ENCODE measurements around the gene GXYLT2.

Gene GXYLT2

GRCh38 chr3:72887705-72888545 is at the start of gene GXYLT2:
Gene GXYLT2 (plus strand): TSS chr3:72888046. CDS start chr3:72888234, 188 bp downstream.
- DNase-seq (ENCODE audit: low read depth) = no peak

DNA sequence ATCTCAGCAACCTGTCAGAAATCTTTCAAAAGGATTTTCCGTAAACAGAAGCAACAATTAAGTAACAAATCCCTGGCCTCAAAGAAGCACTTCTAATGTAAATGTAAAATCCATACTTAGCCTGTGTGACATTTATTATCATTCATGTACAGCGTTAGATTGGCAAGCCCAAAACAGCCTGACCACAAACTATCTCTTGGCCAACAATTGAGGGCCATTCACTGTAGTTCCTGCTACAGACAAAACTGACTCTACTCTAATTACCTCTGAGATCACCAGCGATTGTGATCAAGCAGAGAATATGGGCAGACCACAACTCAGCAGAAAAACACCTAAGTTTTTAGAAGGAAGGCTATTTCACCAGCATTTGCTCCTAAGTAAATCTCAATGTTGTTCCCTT is 48.8 kb upstream of the GXYLT2 start:
- no peak for DNase-seq (ENCODE audit: low read depth)

DNA sequence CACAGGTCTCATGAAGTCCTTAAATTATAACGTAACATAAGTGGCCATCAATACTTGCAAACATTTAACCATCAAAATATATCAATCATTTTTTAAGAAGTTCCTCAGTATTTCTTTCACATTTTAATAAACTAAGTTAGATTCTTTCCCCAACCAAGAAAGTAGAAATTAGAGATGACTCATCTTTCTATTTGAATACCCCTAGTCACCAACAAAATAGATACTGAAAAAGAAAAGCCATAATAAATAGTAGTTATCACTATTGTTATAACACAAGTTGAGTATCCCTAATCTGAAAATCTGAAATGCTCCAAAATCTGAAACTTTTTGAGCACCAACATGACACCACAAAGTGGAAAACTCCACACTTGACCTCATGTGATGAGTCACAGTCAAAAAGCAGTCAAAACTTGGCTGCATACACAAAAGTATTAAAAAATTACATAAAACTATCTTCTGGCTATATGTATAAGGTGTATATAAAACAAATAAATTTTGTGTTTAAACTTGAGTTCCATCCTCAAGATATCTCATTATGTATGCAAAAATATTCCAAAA is 43.3 kb upstream of the GXYLT2 start:
- no peak for DNase-seq (ENCODE audit: low read depth)

DNA sequence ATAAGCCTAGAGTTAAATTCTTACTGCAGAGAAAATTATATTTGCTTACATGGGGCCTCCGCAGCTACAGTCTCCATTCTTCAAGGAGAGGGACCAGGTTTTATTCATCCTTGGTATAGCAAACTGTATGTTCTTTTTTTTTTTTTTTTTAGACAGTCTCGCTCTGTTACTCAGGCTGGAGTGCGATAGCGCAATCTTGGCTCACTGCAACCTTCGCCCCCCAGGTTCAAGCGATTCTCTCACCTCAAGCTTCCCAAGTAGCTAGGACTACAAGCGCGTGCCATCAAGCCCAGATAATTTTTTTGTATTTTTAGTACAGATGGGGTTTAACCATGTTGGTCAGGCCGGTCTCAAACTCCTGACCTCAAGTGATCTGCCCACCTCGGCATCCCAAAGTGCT is 41.7 kb upstream of the GXYLT2 start:
- no peak for DNase-seq (ENCODE audit: low read depth)

DNA sequence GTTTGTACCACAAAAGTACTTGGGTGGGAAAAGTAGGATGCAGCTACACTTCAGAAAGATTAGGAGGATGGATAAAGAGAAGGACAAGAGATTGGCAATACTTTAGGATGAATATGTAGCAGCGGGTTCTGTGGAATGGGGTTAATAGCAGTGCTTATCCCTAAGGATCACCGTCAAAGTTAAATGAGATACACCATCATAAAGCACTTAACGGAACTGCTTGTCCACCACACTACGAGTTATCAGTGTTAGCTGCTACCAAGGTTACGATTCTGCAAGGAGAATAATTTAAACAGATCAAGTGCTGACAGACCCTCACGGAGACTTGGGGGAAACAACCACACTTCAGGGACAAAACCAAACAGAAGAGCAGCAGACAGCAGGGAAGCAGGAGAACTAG is 40.6 kb upstream of the GXYLT2 start:
- no peak for DNase-seq (ENCODE audit: low read depth)

DNA sequence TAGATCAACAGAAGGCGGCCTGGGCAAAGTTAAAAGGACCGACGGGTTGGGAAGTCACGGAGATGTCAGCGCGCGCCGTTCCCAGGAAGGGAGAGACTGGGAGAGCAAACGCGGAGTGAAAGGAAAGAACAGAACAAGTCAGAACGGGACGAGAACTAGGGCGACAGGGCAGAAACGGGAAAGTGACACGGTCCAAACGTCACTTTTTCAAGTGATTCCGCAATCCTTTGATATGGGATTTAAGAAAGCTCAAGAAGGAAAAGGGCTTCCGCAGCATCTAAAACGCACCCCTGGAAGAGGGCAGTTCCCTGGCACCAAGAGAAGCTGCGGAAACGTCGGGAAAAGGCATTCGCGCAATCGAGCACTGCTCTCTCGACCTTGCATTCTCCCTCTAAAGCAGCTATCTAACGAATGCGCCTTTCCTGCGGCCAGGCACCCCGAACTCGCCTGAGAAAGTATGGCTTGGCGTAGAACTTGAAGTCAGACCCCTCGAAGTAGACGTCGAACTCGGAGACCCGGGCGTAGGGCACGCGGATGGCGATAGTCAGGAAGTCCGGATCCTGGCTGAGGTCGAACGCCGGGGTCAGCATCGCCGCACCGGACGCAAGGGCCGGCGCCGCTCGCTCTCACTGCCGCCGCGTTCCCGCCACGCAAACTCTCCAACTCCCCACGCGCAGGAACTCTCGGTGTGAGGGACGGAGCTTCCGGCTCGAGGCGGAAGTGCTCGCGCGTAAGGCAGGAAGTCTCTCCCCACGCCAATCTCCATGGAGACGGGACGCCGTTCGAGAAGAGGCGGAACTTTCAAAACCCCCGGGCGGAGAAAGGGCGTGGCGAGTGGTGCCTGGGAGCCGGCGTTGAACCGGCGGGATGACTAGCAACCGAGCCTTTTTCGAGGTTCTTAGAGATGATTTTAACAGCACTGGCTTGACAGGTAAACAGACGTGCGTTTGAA is 39.8 kb upstream of the GXYLT2 start, which contains the start of gene SHQ1:
Gene SHQ1 (minus strand): TSS at position 695 of the 952 bp plus-strand sequence. CDS start 105 bp downstream, at position 590.
- peak; percentile 91 for DNase-seq (ENCODE audit: low read depth)

- DNase-seq (ENCODE audit: low read depth) = peak; percentile 4
Observed at GRCh38 chr3:72848703-72849081, 39.2 kb upstream of the GXYLT2 start.

- no peak for DNase-seq (ENCODE audit: low read depth)
Observed at GRCh38 chr3:72855001-72855400, 32.8 kb upstream of the GXYLT2 start.

DNA sequence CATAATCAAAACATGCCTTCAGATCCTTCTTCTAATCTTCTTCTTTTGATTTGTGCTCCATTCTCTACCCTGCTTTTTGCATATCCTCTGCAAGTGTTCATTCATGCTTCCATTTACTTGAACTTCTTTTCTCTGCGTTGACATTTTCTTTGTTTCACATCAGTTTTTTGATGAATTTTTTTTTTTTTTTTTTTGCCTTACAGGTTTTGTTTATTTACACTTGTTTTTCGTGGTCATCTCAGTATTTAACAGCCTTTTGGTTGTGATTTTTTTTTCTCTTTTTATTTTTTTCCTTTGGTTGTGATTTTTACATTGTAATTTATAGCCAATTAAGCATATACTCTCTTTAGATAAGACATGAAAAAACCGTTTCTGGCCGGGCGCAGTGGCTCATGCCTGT is 27.8 kb upstream of the GXYLT2 start:
- DNase-seq (ENCODE audit: low read depth) = no peak

DNA sequence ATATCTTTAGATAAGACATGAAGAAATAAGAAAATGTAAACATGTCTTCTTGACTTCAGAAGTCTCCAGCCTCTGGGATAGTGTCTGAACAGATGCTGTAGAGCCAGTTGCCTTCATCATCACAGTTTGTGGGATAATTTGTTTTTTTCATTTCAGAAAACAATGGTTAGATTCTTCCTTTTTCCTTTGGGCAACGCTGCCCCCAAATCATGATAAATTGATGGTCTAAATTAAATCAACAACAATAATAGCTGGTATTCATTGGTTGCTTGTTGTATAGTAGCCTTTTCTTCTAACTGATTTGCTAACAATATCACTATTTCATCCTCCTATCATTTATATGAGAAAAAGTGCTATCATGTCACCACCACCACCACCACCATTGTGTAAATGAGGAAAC is 27.0 kb upstream of the GXYLT2 start:
- DNase-seq (ENCODE audit: low read depth) = no peak

DNA sequence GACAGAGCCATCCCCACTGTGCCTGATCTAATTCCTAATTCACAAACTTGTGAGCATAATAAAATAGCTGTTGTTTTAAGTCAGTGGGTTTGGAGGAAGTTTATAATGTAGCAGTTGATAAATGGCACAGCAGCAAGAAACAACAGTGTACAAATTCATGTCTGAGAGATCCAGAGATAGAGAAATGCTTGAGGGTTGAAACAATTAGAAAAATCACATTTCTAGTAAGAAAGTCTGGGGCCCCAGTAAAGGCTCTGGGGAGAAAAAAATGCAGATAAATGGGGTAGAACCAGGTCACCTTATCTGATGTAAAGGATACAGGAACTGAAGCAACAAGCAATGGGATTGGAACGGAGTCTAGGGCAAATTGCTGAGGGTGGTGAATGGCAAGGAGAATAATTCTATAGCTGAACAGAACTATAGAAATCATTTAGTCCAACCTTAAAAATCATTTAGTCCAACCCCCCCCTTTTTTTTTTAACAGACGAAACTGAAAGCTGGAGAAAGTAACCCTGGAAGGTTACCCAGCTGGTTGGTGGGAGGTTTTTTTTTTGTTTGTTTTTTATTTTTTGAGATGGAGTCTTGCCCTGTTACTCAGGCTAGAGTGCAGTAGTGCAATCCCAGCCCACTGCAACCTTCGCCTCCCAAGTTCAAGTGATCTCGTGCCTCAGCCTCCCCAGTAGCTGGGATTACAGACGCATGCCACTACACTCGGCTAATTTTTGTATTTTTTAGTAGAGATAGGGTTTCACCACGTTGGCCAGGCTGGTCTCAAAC is 25.3 kb upstream of the GXYLT2 start:
- no peak for DNase-seq (ENCODE audit: low read depth)

- DNase-seq (ENCODE audit: low read depth) = no peak
Observed at GRCh38 chr3:72872183-72872582, 15.7 kb upstream of the GXYLT2 start.

DNA sequence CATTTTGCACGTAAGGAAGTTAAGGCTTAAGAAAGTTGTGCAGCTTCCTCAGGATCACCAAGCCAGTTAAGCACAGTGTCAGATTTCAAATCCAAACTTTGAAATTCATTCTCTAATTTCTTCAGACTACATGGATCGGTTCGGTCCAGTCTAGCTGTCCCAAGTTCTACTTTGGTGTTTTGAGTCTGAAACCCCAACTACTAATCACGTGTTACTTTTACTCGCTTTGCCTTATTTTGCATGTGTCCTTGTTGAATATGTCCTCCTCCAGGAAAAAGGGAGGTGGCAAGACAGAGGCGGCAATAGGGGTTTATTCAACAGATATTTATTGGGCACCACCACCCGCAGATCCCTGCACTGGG is 522 bp upstream of the GXYLT2 start:
- no peak for DNase-seq (ENCODE audit: low read depth)

DNA sequence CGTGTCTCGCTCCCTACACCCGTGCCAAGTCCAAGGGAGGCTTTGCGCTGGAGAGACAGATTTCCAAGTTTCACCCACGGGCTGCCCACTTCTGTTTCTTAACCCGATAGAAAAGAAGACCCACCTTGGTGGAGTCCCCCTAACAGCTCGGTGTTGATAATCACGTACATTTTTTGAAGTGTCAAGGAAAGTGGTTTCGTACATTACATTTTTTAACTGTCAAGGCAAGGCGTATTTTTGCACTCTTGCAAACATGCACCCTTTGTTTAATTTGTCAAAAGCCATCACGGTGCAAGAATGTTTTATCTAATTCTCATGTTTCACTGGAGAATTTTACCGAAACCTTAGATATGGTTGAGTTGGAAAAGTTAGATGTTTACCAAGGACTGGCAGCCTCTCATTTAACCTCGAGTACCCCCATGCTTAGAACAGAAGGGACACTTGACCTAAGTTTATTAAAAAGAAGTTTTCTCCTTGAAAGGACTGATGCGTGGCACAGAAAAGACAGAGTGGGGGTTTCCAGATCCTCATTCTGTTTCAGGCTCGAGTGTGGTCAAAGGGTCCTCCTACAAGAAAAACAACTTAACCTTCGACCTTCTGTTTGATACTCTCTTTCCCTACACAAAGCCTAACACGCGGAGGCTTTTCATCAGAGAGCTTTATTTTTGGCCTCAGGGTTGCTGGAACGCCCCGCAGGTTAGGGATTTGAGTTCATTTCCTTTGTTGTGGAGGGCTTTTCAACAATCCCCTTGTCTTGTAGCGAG is 882 bp downstream of the GXYLT2 start:
- DNase-seq (ENCODE audit: low read depth) = no peak

GRCh38 chr3:72889310-72890165 is 1.7 kb downstream of the GXYLT2 start:
- no peak for DNase-seq (ENCODE audit: low read depth)

DNA sequence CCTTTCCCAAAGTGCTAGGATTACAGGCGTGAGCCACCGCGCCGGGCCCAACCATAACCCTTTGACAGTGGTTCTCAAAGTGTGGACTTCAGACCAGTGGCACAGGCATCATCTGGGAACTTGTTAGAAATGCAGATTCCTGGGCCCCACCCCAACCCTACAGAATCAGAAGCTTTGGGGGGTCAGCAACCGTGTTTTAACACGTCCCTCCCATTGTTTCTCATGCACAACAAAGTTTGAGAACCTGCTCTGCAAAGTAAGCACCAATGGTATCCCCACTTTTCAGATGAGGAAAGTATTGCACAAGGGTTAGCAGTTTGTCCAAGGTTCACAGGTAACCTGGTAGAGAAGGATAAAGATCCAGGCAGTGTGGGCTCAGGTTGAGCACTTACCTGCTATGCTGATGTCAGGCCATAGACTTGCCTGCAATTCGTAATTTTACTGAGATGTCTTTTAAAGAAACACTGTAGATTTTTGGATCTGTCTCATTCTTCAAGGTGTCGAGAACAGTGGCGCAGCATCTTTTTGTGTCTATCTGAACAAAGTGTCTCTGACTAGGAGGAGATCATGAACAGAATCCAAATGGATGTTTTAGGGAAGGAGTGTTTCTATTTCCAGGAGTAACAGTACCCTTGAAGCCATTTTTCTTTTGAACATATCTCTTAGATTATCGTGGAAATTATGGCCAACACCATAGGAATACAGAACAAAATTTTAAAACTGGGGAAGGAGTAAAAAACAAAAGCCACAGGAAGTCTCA is 2.5 kb downstream of the GXYLT2 start:
- no peak for DNase-seq (ENCODE audit: low read depth)

DNA sequence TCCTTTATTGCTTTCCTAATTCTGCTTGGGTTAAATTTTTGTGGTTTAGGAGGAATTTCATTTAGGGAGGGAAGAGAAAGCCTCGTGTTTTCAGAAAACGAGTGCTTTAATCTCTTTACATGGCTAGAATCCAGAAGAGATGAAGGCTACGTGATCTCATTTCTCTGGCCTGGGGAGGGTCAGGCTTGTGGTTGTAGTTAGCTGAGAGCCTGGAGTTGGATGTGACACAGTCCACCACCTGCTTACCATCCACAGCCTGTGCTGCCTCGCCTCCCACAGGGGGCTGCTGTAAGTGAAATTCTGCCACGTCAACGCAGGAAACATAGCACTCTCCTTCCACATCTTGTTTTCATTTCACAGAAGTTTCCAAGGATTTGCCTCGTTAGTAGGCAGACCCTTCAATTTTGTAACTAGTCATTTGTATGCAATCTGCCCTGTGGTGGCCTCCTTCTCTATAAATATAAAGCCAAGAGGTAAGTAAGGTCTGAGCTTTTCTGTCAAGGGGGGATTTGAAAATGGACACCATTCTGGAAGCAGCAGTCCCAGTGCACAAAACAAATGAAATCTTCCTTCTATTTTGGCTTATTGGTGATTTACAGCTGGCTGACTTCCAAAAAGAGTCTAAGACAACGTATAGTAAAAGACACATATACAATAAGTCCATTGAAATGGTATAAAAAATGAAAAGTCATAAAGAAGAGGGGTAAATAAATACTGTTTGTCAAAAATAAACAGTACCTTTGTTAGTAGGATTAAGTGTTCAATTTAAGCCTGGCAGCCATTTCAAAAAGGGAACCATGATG is 3.4 kb downstream of the GXYLT2 start:
- no peak for DNase-seq (ENCODE audit: low read depth)

DNA sequence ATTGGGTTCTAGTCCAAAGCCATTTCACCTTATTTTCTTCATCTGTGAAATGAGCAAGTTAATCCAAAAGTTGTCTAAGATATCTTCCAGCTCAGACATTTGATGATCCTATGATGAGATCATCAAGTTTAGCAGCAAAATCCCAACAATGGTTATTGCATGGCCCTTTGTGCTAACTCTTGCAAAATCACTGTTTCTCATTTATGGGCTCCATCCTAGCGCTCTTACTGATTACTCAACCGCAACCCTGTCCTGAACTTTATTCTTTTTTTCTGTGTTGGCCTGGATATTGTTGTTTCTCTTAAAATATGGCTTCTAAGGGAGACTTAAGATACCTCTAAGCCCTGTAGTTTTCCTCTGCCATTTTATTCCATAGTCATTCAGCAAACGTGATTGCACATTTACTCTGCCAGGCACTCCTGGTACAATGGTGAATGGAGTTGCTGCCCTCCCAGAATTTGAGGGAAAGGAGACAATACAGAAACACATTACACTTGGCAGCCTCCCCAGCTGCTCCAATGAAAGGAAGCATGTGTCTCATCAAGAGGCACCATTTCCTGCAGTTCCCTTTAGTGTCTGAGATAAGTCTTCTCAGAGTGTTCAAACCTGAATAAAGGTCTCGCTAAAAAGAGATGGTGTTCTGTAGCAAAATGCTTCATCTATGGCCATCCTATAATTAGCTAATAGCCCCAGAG is 4.4 kb downstream of the GXYLT2 start:
- no peak for DNase-seq (ENCODE audit: low read depth)
